Retinal pigment epithelial cell (primary cell): ENCODE measurements around the gene RBM15.

Experiments
- DNase-seq: peaks from one replicate; pipeline ENCODE4 v3.0.0-alpha.2; 2010; ENCODE audit warnings: low read depth
- H3K4me3 ChIP-seq: 2 replicates; pipeline ENCODE4 v1.5.1; 2011; ENCODE audit warnings: mild to moderate bottlenecking, low read length, control low read depth, moderate library complexity
- CTCF ChIP-seq: conservative IDR thresholded peaks from 2 replicates; pipeline ENCODE4 v1.5.1; 2011; ENCODE audit warnings: low read depth, low read length, control low read depth, inconsistent platforms

RBM15 gene

GRCh38 chr1:110347182-110347893 is 8.2 kb downstream of the RBM15 start:
- no peak for TF ChIP-seq CTCF
- H3K4me3 ChIP-seq = no peak overlapping the region
- no peak for DNase-seq

GRCh38 chr1:110348050-110348449 is 8.9 kb downstream of the RBM15 start:
- TF ChIP-seq CTCF = no peak
- H3K4me3 ChIP-seq = no peak overlapping the region
- no peak for DNase-seq

- H3K4me3 ChIP-seq = no peak overlapping the region
- TF ChIP-seq CTCF = no peak
- no peak for DNase-seq
Observed at GRCh38 chr1:110348771-110349170, 9.6 kb downstream of the RBM15 start.

- TF ChIP-seq CTCF = no peak
- no peak overlapping the region for H3K4me3 ChIP-seq
- no peak for DNase-seq
Observed at GRCh38 chr1:110350360-110350759, 11.2 kb downstream of the RBM15 start.

DNA sequence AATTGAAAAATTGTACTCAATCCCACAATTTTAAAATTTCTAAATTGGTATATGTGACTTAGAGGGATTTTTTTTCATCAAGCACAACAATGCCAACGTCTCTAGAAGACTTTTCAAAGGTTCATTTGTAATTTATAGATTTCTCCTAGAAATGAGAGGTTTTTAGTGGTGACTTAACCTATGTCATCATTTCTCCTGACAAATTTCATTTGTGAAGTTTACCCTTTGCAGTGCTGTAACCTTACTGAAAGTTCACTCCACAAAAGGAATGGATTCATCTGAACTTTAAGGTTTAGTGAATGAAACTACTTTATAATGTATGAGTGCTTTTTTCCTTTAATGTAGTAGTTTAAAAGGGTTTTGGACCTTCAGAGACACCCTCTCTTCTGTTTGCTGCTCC is 16.1 kb downstream of the RBM15 start:
- TF ChIP-seq CTCF = no peak
- no peak for DNase-seq
- H3K4me3 ChIP-seq = no peak overlapping the region

GRCh38 chr1:110356379-110356778 is 17.2 kb downstream of the RBM15 start:
- TF ChIP-seq CTCF = no peak
- DNase-seq = no peak
- no peak overlapping the region for H3K4me3 ChIP-seq

- TF ChIP-seq CTCF = no peak
- no peak overlapping the region for H3K4me3 ChIP-seq
- no peak for DNase-seq
Observed at GRCh38 chr1:110360431-110360830, 21.3 kb downstream of the RBM15 start.
